Stimulated activated CD8-positive, alpha-beta memory T cell treated with anti-CD3 and anti-CD28 coated beads, Interleukin-2, amount 100 ng/mL, for 1 hour (primary cell): Measurements from ENCODE around the gene NUFIP1.
"Not testable (repeated sequence)": the region's sequence is repeated elsewhere in the genome, so short reads cannot be mapped to it uniquely, and the experiment has no call there.

Experiments used
- DNase-seq, 2 donors: peaks; one replicate each; pipeline ENCODE4 v3.0.0-alpha.2; 2020; ENCODE audit warnings: low read depth in 2 of 2

Gene NUFIP1

DNA sequence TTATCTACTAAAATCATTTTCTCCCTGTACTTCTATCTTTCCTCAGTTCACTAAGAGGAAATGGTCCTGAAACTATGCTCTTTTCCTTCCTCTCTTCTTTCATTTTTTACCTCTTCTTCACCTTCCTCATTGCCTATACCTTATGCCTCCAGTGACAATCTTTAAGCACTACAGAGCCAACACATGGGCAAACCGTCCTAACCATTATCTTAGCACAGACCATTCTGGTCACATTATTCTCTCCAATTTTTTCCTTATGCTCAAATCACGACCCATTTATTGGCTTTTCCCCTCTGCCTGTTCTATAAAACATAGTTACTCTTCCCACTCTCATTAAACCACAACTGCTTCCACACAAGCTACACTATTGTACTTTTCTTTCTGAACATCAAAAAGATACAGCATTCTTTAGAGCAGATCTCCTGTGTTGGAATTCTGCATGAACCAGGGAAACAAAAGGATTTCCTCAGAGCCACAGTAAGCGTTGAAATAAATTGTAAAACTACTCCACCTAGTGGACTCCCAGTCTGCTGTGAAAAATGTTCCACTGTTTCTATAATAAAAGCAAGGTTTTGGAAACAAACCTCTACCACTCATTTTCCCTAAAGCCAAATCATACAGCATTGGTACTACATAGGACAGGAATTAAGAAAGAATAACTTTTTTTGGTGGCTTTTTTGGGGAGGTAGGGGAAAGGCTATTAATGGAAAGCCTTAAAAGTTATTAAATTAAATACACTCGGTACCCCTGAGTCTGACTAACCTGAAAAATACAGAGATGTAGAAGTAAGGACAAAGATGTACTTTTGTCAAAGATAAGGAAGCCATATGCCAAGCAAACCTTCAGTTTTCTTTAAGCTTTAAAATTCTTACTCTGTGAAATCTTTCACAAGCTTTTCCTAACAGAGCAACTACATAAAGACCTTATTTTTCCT, 19.5 kb downstream of the NUFIP1 start:
- no peak for DNase-seq

DNA sequence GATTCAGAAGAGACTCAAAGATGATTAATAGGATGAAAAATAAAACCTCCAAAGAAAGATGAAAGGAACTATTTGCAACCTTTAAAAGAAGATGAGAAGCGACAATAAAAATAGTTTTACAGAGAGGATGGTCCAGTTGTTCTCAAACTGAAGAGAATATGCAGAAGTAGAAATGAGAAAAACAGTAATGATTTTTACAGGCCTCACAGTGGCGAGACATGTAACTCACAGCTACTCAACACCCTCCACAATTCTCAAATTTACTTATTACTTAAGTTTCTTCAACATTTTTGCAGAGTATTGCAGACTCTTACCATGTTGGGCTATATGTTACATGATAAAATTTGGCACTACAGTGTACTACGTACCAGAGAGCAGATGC, 20.8 kb downstream of the NUFIP1 start:
- DNase-seq, result no peak

DNA sequence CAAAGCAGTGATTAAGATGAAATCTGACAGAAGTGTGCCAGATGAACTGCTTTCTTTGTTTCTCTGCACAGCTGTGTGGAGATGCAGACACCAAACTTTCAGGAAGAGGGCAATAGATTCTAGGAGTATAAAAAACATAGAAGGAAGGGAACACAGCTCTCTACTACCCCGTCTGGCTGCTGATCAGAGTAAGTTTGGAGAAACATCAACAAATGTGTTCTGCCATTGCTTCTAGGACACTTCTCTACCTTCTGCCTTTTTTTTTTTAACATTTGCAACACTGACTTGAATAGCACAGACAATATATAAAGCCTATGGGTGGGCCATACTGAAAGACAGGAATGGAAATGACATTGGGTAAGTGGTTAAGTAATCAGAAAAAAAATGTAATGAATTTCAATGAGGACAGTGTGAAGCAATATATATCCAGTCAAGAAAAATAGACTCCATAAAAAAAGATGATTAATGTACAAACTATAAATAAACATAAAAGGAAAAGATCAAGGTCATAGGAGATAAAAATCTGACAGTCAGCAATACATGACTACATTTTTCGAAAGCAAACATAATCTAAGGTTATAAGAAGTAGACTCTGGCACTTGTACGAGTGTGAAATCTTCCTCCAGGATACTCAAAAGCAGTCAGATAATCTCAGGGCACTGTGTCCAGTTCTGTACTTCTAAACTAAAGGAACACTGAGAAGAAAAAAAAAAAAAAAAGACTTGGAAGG, 21.4 kb downstream of the NUFIP1 start:
- no peak for DNase-seq

DNA sequence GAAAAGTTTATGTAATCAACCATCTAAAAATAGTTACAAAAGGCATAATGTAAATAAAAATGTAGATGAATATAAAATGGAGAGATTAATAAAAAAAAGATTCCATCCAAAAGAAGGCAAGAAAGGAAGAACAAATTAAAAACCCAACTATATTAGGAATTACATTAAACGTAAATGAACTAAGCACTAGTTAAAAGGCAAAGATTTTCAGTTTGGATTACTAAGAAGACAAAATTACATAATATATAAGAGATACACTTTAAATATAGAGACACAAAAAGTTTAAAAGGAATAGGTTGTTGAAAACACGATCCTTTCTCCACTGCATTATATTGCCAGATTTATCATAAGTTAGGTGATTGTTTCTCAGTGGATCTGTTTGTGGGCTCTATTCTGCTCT, 27.3 kb downstream of the NUFIP1 start:
- no peak for DNase-seq

GRCh38 chr13:44955406-44955805, 33.9 kb downstream of the NUFIP1 start:
- DNase-seq, result no peak

- DNase-seq, result no peak
These were observed 35.0 kb downstream of the NUFIP1 start for GRCh38 chr13:44954224-44954623.

- no peak for DNase-seq
These were observed 36.6 kb downstream of the NUFIP1 start for GRCh38 chr13:44952671-44953070.

DNA sequence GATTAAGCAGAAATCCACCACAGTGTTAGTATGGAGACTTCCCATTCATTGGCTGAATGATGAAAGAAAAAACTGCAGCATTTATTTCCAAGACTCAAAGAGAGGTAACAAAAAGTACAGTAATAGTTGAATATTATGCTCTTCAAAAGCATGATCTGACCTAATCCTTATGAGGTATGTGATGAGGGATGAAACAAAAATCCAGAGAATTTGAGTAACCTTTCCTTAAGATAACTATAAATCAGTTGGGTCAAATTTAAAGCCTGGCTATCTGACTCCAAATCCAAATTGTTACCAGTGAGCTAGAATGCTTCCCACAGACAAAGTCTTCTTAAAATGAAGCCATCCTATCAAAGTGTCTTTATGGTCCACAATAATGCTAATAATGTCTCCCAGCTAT, 38.1 kb downstream of the NUFIP1 start:
- no peak for DNase-seq

DNA sequence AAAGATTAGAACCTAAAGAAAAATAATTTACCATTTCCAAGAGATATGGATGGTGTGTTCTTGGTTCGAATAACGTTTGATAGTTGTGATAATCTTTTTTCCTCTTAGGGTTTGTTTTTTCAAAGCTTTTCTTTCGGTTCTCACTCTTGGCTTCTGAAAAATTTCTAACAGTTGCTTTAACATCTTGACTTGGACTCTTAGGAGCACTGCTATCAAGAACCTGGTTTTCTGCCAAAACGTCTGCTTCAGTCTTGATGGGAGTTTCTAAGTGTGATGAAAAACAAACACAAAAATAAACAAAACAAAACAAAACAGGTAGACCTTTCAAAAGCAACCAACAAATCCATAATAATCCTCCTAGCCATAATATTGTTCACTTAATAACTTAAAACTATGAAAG, 45.9 kb downstream of the NUFIP1 start:
- DNase-seq, result not testable (repeated sequence)

DNA sequence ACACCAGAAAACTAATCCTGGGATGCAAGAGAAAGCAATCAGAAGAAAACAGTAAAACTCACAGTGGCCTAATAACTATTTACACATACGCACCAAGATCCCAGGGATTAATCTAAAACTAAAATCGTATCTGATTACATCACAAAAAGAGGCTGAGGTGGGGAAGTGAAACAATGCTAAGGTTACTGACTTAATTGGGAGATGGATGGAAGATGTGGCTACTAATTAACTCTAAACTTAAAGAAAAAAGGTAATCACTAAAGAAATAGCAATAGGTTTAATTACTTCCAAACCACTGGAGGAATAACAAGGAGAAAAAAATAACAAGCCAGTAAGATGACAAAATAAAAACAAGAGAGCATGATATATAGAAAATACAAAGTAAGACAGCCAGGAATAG, 50.4 kb downstream of the NUFIP1 start:
- DNase-seq, result no peak

DNA sequence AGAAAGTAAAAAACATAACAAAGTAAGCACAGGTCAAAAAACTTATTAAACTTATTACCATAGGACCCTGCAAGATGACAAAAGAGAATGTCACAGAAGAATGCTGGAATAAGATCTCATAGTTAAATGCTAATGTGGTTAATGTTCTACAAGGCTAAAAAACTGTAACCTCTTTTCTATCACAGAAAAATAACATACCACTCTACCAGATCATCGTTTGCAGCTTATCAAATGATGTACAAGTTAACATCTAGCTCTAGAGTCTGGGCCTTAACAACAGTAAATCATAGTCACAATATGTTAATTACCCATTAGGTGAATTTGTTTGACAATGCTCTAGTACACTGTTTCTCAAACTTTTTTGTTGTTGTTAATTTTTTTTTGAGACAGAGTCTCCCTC, 53.0 kb downstream of the NUFIP1 start:
- no peak for DNase-seq

DNA sequence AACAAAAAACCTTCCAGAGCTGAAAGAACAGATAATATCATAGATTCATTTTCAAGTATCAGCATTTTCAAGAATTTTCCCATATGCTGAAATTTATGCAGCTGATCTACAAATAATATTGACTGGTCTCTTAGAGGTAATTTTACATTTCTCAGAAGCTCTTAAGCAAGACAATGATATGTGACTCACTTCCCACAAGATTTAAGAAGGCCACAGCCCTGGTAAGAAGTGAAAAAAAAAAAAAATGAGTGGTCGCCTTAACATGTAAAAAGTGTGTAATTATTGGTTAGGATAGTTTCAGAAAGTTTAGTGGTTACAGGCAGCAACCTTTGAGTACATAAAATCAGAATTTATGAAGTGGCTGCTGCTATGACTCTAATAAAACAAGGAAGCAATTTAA, 54.5 kb downstream of the NUFIP1 start:
- DNase-seq, result no peak

GRCh38 chr13:44932850-44933251, 56.4 kb downstream of the NUFIP1 start:
- no peak for DNase-seq

GRCh38 chr13:44932171-44932849, 57.0 kb downstream of the NUFIP1 start:
- no peak for DNase-seq

- DNase-seq, result no peak
These were observed 58.2 kb downstream of the NUFIP1 start for GRCh38 chr13:44930963-44931623.

DNA sequence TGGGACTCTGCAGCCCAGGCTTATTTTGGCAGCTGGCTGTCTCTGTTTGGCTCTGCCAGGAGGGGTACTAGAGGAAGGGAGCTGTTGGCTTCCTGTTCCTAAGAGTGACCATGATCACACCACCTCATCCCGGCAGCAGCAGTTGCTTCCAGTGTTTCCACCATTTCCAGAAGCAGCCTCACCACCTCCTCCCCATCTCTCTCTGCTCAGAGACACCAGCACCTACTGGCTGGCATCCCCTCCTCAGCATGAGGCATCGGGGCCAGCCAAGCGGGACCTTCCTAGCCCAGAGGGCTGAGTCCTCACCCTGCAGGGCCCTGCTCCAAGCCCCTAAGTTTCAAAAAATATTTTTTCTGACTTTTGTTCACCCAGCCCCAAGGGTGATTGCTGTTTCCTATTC, 59.0 kb downstream of the NUFIP1 start:
- no peak for DNase-seq

GRCh38 chr13:44929692-44930091, 59.6 kb downstream of the NUFIP1 start:
- no peak for DNase-seq

GRCh38 chr13:44927968-44928367, 61.3 kb downstream of the NUFIP1 start:
- DNase-seq, result no peak

DNA sequence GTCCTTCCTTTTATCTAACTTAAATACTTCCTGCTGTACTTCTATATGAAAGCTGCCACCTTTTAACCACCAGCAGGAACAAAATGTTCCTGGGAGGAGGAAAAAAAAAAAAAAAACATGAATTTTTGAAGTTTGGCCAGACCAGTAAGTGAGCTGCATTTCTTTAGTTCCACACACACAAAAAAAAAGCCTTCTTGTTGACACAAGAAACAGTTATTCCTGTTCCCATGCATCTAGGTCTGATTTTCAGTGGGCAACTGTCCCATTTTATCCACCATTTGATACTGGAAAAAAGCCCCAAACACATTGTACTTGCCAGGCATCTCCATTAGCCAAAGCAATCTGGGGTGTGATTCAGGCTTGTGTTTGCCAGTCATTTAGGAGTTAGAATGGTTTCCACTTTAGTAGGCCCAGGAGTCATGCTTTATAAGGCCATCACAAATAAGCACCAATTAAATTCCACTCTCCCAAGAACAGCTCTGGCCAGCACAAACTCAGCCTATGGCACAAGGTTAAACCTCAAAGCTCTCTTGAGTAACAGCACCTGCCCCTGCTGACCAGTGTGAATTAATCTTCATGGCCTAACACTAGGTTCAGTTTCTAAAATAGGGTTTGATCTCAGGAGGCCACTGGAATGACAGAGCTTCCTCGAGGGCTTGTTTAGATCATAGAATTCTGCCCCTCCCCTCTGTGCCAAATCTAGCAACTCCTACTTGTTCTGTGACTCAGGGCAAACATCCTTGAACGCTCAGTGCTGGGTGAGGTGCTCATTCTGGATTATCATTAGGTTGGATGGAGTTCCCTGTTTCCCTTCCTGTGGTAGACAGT, 67.1 kb downstream of the NUFIP1 start:
- no peak for DNase-seq

- DNase-seq, result no peak
These were observed 67.9 kb downstream of the NUFIP1 start for GRCh38 chr13:44921246-44921877.

- DNase-seq, result no peak
These were observed 69.3 kb downstream of the NUFIP1 start for GRCh38 chr13:44920013-44920412.
